Measurements from ENCODE around the gene DCTN2. TPM values are rescaled to one million over a fixed set of nuclear protein-coding genes. Genes with fewer than 3 reads are reported as not detected.

DCTN2 gene
- total RNA-seq, 1 experiment from 2014 or later, result 121 TPM

DNA sequence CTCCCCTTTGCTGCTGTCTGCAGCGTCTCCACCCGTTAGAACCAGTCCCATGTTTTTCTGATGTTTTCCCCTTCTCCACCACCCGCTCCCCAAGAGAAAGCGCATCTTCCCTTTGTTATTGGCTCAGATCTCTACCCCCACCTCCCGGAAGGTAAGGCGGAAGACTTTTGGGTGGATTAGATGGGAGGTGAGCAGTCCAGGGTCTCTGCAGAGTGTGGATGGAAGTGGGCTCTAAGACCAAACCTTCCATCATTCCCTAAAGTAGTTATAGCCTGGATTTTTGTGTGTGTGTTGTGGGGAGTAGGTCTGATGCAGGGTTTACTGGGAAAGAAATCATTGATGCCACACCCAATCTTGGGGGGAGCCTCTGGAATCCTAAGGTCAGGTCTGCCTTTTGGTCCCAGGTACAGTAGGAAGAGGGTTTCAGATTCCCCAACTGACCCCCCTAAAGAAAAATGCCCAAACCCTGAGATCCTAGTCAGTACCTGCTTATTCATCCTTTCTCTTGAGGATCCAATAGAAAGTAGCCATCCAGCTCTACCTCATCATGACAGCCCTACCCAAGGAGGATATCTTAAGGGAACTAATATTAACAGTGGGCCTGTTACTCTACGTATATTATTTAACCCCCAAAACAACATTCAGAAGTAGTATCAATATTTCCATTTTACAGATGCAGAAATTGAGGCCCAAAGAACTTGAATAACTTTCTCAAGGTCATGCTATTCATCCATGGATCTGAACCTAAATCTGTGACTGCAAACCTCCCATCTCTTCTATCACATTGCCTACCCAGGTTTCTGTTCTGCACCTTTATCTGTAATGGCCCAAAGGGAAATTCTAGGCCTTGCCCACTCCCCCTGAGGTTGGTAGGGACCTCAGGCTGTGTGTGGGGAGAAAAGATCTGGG lies 3.9 kb upstream of the DCTN2 start:
- CTCF ChIA-PET, result no interaction called here
- BruUV-seq (replicated peaks), result no TSS peak
- Mint-ChIP-seq H3K27me3 (ENCODE audit: unreplicated experiment) (peaks cover 76% of the 10 kb centered on the region), H3K4me3 (ENCODE audit: low read depth, unreplicated experiment) (no peak overlapping the region), H3K9me3 (ENCODE audit: low read depth, unreplicated experiment) (no peaks in the 10 kb centered on the region), H3K4me1 (ENCODE audit: low read depth, unreplicated experiment) (peaks cover 20% of the 10 kb centered on the region), H3K36me3 (ENCODE audit: insufficient read depth, unreplicated experiment) (peaks cover 15% of the 10 kb centered on the region), H3K27ac (ENCODE audit: unreplicated experiment) (no peak overlapping the region)
- TF ChIP-seq, protein P1, sequence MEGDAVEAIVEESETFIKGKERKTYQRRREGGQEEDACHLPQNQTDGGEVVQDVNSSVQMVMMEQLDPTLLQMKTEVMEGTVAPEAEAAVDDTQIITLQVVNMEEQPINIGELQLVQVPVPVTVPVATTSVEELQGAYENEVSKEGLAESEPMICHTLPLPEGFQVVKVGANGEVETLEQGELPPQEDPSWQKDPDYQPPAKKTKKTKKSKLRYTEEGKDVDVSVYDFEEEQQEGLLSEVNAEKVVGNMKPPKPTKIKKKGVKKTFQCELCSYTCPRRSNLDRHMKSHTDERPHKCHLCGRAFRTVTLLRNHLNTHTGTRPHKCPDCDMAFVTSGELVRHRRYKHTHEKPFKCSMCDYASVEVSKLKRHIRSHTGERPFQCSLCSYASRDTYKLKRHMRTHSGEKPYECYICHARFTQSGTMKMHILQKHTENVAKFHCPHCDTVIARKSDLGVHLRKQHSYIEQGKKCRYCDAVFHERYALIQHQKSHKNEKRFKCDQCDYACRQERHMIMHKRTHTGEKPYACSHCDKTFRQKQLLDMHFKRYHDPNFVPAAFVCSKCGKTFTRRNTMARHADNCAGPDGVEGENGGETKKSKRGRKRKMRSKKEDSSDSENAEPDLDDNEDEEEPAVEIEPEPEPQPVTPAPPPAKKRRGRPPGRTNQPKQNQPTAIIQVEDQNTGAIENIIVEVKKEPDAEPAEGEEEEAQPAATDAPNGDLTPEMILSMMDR (IDR thresholded peaks at IDR 0.05; ENCODE audit: unreplicated experiment), result no peak
- DNase-seq, result no peak
- intact Hi-C loops (cut with micrococcal nuclease; ENCODE audit: unreplicated experiment), result no loop called here

GRCh38 chr12:57549909-57550640 lies 3.1 kb upstream of the DCTN2 start, which contains the start of gene KIF5A:
Gene KIF5A (plus strand): TSS chr12:57550044. CDS start chr12:57550272, 228 bp downstream.
- H3K9me3 Mint-ChIP-seq (ENCODE audit: low read depth, unreplicated experiment), result no peaks in the 10 kb centered on the region
- DNase-seq, result no peak
- intact Hi-C loops (cut with micrococcal nuclease; ENCODE audit: unreplicated experiment), result no loop called here
- TF ChIP-seq, protein P1 (IDR thresholded peaks at IDR 0.05; ENCODE audit: unreplicated experiment), result no peak
- BruUV-seq (replicated peaks), result no TSS peak
- peaks cover 76% of the 10 kb centered on the region for H3K27me3 Mint-ChIP-seq (ENCODE audit: unreplicated experiment)
- CTCF ChIA-PET, result no interaction called here
- H3K27ac Mint-ChIP-seq (ENCODE audit: unreplicated experiment), result no peak within 1 kb of the TSS
- peaks cover 23% of the 10 kb centered on the region for H3K36me3 Mint-ChIP-seq (ENCODE audit: insufficient read depth, unreplicated experiment)
- H3K4me3 Mint-ChIP-seq (ENCODE audit: low read depth, unreplicated experiment), result no peak within 1 kb of the TSS
- peaks cover 28% of the 10 kb centered on the region for H3K4me1 Mint-ChIP-seq (ENCODE audit: low read depth, unreplicated experiment)

GRCh38 chr12:57549203-57549908 lies 2.4 kb upstream of the DCTN2 start:
- intact Hi-C loops (cut with micrococcal nuclease; ENCODE audit: unreplicated experiment), result no loop called here
- TF ChIP-seq, protein P1 (IDR thresholded peaks at IDR 0.05; ENCODE audit: unreplicated experiment), result no peak
- Mint-ChIP-seq H3K36me3 (ENCODE audit: insufficient read depth, unreplicated experiment) (peaks cover 23% of the 10 kb centered on the region), H3K4me1 (ENCODE audit: low read depth, unreplicated experiment) (peaks cover 33% of the 10 kb centered on the region), H3K27ac (ENCODE audit: unreplicated experiment) (no peak overlapping the region), H3K4me3 (ENCODE audit: low read depth, unreplicated experiment) (no peak overlapping the region), H3K9me3 (ENCODE audit: low read depth, unreplicated experiment) (no peaks in the 10 kb centered on the region), H3K27me3 (ENCODE audit: unreplicated experiment) (peaks cover 69% of the 10 kb centered on the region)
- DNase-seq, result no peak
- CTCF ChIA-PET, result no interaction called here
- BruUV-seq (replicated peaks), result no TSS peak

GRCh38 chr12:57548488-57548887 lies 1.5 kb upstream of the DCTN2 start:
- no peak overlapping the region for H3K4me3 Mint-ChIP-seq (ENCODE audit: low read depth, unreplicated experiment)
- no peak for DNase-seq
- BruUV-seq (replicated peaks), result no TSS peak
- H3K9me3 Mint-ChIP-seq (ENCODE audit: low read depth, unreplicated experiment), result no peaks in the 10 kb centered on the region
- no peak overlapping the region for H3K27ac Mint-ChIP-seq (ENCODE audit: unreplicated experiment)
- CTCF ChIA-PET, result no interaction called here
- peaks cover 33% of the 10 kb centered on the region for H3K4me1 Mint-ChIP-seq (ENCODE audit: low read depth, unreplicated experiment)
- peaks cover 60% of the 10 kb centered on the region for H3K27me3 Mint-ChIP-seq (ENCODE audit: unreplicated experiment)
- intact Hi-C loops (cut with micrococcal nuclease; ENCODE audit: unreplicated experiment), result no loop called here
- TF ChIP-seq, protein P1 (IDR thresholded peaks at IDR 0.05; ENCODE audit: unreplicated experiment), result no peak
- H3K36me3 Mint-ChIP-seq (ENCODE audit: insufficient read depth, unreplicated experiment), result peaks cover 23% of the 10 kb centered on the region

All from Calu3 (cell line).